SKM-1 treated with dmso at 0.1 percent for 144 hours (cell line): ENCODE measurements around the gene TMX3.

Experiments
- DNase-seq: peaks from one replicate; lab custom pipeline; 2025; ENCODE audit not compliant: unreplicated experiment; lab: John Stamatoyannopoulos, UW

The TMX3 gene

GRCh38 chr18:68714712-68715496, at the start of gene TMX3:
Gene TMX3 (minus strand): TSS chr18:68715108. CDS start chr18:68714981, 127 bp downstream.
- peak; percentile 93 for DNase-seq

- no peak for DNase-seq
These were observed 49.1 kb upstream of the TMX3 start for GRCh38 chr18:68764016-68764415.

GRCh38 chr18:68763083-68763482, 48.2 kb upstream of the TMX3 start:
- no peak for DNase-seq

- DNase-seq = no peak
These were observed 44.4 kb upstream of the TMX3 start for GRCh38 chr18:68759308-68759707.

- DNase-seq = no peak
These were observed 42.2 kb upstream of the TMX3 start for GRCh38 chr18:68757126-68757525.

- DNase-seq = no peak
These were observed 27.3 kb upstream of the TMX3 start for GRCh38 chr18:68742206-68742605.

GRCh38 chr18:68740966-68741365, 26.1 kb upstream of the TMX3 start:
- DNase-seq = no peak

- DNase-seq = no peak
These were observed 24.6 kb upstream of the TMX3 start for GRCh38 chr18:68739462-68739861.

GRCh38 chr18:68738564-68738963, 23.7 kb upstream of the TMX3 start:
- no peak for DNase-seq

GRCh38 chr18:68735483-68736343, 20.8 kb upstream of the TMX3 start:
- DNase-seq = peak; percentile 45

GRCh38 chr18:68734308-68734707, 19.4 kb upstream of the TMX3 start:
- DNase-seq = no peak

GRCh38 chr18:68733707-68734106, 18.8 kb upstream of the TMX3 start:
- DNase-seq = no peak

GRCh38 chr18:68728081-68728700, 13.3 kb upstream of the TMX3 start:
- peak; percentile 75 for DNase-seq

GRCh38 chr18:68727506-68727905, 12.6 kb upstream of the TMX3 start:
- DNase-seq = no peak

GRCh38 chr18:68725346-68725745, 10.4 kb upstream of the TMX3 start:
- DNase-seq = no peak

- DNase-seq = no peak
These were observed 9.1 kb upstream of the TMX3 start for GRCh38 chr18:68724021-68724420.

GRCh38 chr18:68723539-68723938, 8.6 kb upstream of the TMX3 start:
- no peak for DNase-seq

- no peak for DNase-seq
These were observed 7.9 kb upstream of the TMX3 start for GRCh38 chr18:68722821-68723220.

GRCh38 chr18:68721681-68722583, 7.0 kb upstream of the TMX3 start:
- DNase-seq = no peak

- no peak for DNase-seq
These were observed 569 bp downstream of the TMX3 start for GRCh38 chr18:68714366-68714711.

GRCh38 chr18:68713796-68714195, 1.1 kb downstream of the TMX3 start:
- DNase-seq = no peak
